ENCODE data around the gene SOX6. TPM values are rescaled to one million over a fixed set of nuclear protein-coding genes. Genes with fewer than 3 reads are reported as not detected.

The SOX6 gene
- total RNA-seq, 2 experiments from 2014 or later = 0.13 TPM; not detected in 1

DNA sequence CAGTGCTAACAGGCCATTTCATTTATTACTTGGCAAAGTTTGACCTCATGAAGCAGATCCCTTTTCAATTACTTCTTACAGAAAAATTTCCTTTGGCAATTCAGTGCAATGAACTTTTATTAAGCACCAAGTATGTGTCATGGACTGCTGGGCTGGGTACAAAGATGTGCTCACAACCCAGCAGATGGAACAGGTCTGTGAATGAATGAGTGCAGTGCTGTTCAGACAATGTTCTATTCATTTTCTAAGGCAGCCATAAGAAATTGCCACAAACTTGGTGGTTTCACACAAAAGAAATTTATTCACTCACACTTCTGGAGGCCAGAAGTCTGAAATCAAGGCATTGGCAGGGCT is 428.5 kb downstream of the SOX6 start:
- CTCF ChIA-PET (ENCODE audit: unreplicated experiment) = no interaction called here
- no peaks in the 10 kb centered on the region for H3K36me3 ChIP-seq (ENCODE audit: insufficient read depth, low read length)
- no peaks in the 10 kb centered on the region for H4K20me1 ChIP-seq (ENCODE audit: insufficient read depth, low read length)
- no peak overlapping the region for H3K4me2 ChIP-seq (ENCODE audit: low read length)
- no peaks in the 10 kb centered on the region for H3K79me2 ChIP-seq (ENCODE audit: insufficient read depth, low read depth, low read length)
- DNase-seq (ENCODE audit: low spot score) = no peak
- POLR2A ChIA-PET = no interaction called here
- H3K4me1 ChIP-seq (ENCODE audit: insufficient read depth, low read length, poor library complexity, severe bottlenecking) = no peaks in the 10 kb centered on the region
- H2AFZ ChIP-seq (ENCODE audit: low read length) = no peak overlapping the region
- BruUV-seq (replicated peaks) = no TSS peak
- no peaks in the 10 kb centered on the region for H3K9me3 ChIP-seq (ENCODE audit: low read length)
- TF ChIP-seq, protein P1, sequence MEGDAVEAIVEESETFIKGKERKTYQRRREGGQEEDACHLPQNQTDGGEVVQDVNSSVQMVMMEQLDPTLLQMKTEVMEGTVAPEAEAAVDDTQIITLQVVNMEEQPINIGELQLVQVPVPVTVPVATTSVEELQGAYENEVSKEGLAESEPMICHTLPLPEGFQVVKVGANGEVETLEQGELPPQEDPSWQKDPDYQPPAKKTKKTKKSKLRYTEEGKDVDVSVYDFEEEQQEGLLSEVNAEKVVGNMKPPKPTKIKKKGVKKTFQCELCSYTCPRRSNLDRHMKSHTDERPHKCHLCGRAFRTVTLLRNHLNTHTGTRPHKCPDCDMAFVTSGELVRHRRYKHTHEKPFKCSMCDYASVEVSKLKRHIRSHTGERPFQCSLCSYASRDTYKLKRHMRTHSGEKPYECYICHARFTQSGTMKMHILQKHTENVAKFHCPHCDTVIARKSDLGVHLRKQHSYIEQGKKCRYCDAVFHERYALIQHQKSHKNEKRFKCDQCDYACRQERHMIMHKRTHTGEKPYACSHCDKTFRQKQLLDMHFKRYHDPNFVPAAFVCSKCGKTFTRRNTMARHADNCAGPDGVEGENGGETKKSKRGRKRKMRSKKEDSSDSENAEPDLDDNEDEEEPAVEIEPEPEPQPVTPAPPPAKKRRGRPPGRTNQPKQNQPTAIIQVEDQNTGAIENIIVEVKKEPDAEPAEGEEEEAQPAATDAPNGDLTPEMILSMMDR (conservative IDR thresholded peaks at IDR 0.05; ENCODE audit: low read length) = no peak
- no peak for TF ChIP-seq EZH2phosphoT487 (IDR thresholded peaks at IDR 0.05; ENCODE audit: borderline replicate concordance, low read depth, low read length)
- H3K27ac ChIP-seq (ENCODE audit: low read depth, low read length, poor library complexity, severe bottlenecking) = no peak overlapping the region
- intact Hi-C loops (cut with micrococcal nuclease; ENCODE audit: unreplicated experiment) = no loop called here
- no peak overlapping the region for H3K4me3 ChIP-seq (ENCODE audit: low read depth, low read length, poor library complexity, severe bottlenecking)
- no peaks in the 10 kb centered on the region for H3K9me2 ChIP-seq (ENCODE audit: insufficient read depth, low read length)

DNA sequence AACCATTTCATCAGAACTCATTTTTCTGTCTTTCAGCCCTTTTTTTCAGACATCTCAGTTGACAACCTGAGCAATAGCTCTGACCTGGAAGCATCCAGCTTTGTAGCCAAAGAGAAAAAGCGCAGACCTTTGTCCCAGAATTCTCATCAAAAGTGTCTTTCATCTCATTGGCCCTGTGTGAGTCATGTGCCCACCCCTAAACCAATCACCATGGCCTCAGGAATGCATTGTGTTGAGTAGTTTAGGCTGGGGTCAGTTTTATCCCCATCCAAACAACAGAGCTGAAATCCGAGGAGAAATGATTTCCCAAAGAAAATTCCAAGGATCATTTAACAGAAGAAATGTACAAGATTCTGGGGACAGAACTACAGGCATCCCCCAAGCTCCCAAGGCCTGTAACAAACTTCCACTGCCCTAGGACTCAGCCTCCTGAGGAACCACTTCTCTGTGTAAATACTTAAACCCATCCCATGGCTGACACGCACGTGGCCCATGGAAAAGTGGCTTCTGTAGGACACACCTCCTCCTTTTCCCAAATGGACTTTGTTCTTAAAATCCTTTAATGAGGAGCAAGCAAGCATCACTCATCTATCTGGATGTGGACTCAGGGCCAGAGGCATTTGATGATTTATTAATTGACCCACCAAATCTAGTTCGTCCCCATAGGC is 429.0 kb downstream of the SOX6 start:
- H3K4me3 ChIP-seq (ENCODE audit: low read depth, low read length, poor library complexity, severe bottlenecking) = no peak overlapping the region
- POLR2A ChIA-PET = interaction anchor here (0.6 kb wide), 1 partner anchor 30 kb away, joined by 3 read pairs; no protein-coding TSS in a partner anchor
- no TSS peak for BruUV-seq (replicated peaks)
- no peak for DNase-seq (ENCODE audit: low spot score)
- H2AFZ ChIP-seq (ENCODE audit: low read length) = no peak overlapping the region
- H3K9me3 ChIP-seq (ENCODE audit: low read length) = no peaks in the 10 kb centered on the region
- H3K9me2 ChIP-seq (ENCODE audit: insufficient read depth, low read length) = no peaks in the 10 kb centered on the region
- H3K79me2 ChIP-seq (ENCODE audit: insufficient read depth, low read depth, low read length) = no peaks in the 10 kb centered on the region
- H3K4me1 ChIP-seq (ENCODE audit: insufficient read depth, low read length, poor library complexity, severe bottlenecking) = no peaks in the 10 kb centered on the region
- no peaks in the 10 kb centered on the region for H4K20me1 ChIP-seq (ENCODE audit: insufficient read depth, low read length)
- TF ChIP-seq, protein P1 (conservative IDR thresholded peaks at IDR 0.05; ENCODE audit: low read length) = no peak
- no peak for TF ChIP-seq EZH2phosphoT487 (IDR thresholded peaks at IDR 0.05; ENCODE audit: borderline replicate concordance, low read depth, low read length)
- H3K36me3 ChIP-seq (ENCODE audit: insufficient read depth, low read length) = no peaks in the 10 kb centered on the region
- H3K4me2 ChIP-seq (ENCODE audit: low read length) = no peak overlapping the region
- H3K27ac ChIP-seq (ENCODE audit: low read depth, low read length, poor library complexity, severe bottlenecking) = no peak overlapping the region
- intact Hi-C loops (cut with micrococcal nuclease; ENCODE audit: unreplicated experiment) = no loop called here
- CTCF ChIA-PET (ENCODE audit: unreplicated experiment) = interaction anchor here (0.6 to 0.8 kb wide), 2 partner anchors 10 to 13 kb away, joined by 3 to 7 read pairs; no protein-coding TSS in a partner anchor

DNA sequence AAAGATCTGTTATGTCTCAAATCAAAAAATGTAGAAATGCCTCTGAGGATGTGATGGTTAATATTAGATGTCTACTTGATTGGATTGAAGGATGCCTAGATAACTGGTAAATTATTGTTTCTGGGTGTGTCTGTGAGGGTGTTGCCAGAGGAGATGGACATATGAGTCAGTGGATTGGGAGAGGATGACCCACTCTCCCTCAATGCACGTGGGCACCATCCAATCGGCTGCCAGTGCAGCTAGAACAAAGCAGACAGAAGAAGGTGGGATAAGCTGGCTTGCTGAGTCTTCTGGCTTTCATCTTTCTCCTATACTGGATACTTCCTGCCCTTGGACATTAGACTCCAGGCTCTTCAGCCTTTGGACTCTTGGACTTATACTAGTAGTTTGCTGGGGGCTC is 430.3 kb downstream of the SOX6 start:
- Histone ChIP-seq H3K9me3 (ENCODE audit: low read length) (no peaks in the 10 kb centered on the region), H4K20me1 (ENCODE audit: insufficient read depth, low read length) (no peaks in the 10 kb centered on the region), H3K27ac (ENCODE audit: low read depth, low read length, poor library complexity, severe bottlenecking) (no peak overlapping the region), H3K4me3 (ENCODE audit: low read depth, low read length, poor library complexity, severe bottlenecking) (no peak overlapping the region), H3K9me2 (ENCODE audit: insufficient read depth, low read length) (no peaks in the 10 kb centered on the region), H3K4me1 (ENCODE audit: insufficient read depth, low read length, poor library complexity, severe bottlenecking) (no peaks in the 10 kb centered on the region), H2AFZ (ENCODE audit: low read length) (no peak overlapping the region), H3K79me2 (ENCODE audit: insufficient read depth, low read depth, low read length) (no peaks in the 10 kb centered on the region), H3K36me3 (ENCODE audit: insufficient read depth, low read length) (no peaks in the 10 kb centered on the region), H3K4me2 (ENCODE audit: low read length) (no peak overlapping the region)
- intact Hi-C loops (cut with micrococcal nuclease; ENCODE audit: unreplicated experiment) = no loop called here
- no peak for TF ChIP-seq EZH2phosphoT487 (IDR thresholded peaks at IDR 0.05; ENCODE audit: borderline replicate concordance, low read depth, low read length)
- TF ChIP-seq, protein P1 (conservative IDR thresholded peaks at IDR 0.05; ENCODE audit: low read length) = no peak
- BruUV-seq (replicated peaks) = no TSS peak
- no peak for DNase-seq (ENCODE audit: low spot score)
- POLR2A ChIA-PET = interaction anchor here (0.6 kb wide), 1 partner anchor 1893 kb away, joined by 3 read pairs; no protein-coding TSS in a partner anchor
- CTCF ChIA-PET (ENCODE audit: unreplicated experiment) = no interaction called here

Data from OCI-LY7 (cell line).